ENCODE results near the gene VRK3.
"Not testable (repeated sequence)": the region's sequence is repeated elsewhere in the genome, so short reads cannot be mapped to it uniquely, and the experiment has no call there.

DNA sequence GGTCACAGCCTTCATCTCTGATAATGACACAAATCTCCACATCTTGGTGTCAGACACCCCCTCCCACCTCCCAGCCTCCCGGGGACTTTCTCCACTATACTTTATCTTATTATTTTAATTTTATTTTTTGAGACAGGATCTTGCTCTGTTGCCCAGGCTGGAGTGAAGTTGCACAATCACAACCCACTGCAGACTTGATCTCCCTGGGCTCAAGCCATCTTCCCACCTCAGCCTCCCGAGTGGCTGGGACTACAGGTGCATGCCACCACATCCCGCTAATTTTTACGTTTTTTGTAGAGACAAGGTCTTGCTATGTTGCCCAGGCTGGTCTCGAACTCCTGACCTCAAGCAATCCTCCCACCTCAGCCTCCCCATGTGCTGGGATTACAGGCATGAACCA lies 43.2 kb upstream of the VRK3 start:
- TF ChIP-seq SMC3 (IDR thresholded peaks at IDR 0.05; ENCODE audit: low read depth, low read length); RAD21 (IDR thresholded peaks at IDR 0.05; ENCODE audit: low read length); POLR2A (IDR thresholded peaks at IDR 0.05; ENCODE audit: low read depth, low read length); BHLHE40 (IDR thresholded peaks at IDR 0.05; ENCODE audit: low read depth, low read length); FOS (IDR thresholded peaks at IDR 0.05; ENCODE audit: low read depth, low read length); NFE2L2 (IDR thresholded peaks at IDR 0.05; ENCODE audit: low read depth, low read length); RFX5 (IDR thresholded peaks at IDR 0.05; ENCODE audit: low read depth, low read length): not testable (repeated sequence)
- TF ChIP-seq, protein P1, sequence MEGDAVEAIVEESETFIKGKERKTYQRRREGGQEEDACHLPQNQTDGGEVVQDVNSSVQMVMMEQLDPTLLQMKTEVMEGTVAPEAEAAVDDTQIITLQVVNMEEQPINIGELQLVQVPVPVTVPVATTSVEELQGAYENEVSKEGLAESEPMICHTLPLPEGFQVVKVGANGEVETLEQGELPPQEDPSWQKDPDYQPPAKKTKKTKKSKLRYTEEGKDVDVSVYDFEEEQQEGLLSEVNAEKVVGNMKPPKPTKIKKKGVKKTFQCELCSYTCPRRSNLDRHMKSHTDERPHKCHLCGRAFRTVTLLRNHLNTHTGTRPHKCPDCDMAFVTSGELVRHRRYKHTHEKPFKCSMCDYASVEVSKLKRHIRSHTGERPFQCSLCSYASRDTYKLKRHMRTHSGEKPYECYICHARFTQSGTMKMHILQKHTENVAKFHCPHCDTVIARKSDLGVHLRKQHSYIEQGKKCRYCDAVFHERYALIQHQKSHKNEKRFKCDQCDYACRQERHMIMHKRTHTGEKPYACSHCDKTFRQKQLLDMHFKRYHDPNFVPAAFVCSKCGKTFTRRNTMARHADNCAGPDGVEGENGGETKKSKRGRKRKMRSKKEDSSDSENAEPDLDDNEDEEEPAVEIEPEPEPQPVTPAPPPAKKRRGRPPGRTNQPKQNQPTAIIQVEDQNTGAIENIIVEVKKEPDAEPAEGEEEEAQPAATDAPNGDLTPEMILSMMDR (conservative IDR thresholded peaks at IDR 0.05; ENCODE audit: low read depth, low read length): not testable (repeated sequence)

Measured in IMR-90 (cell line).